Chondrocyte (in vitro differentiated cells): ENCODE data around the gene C5orf46. TPM values are rescaled to one million over a fixed set of nuclear protein-coding genes. Genes with fewer than 3 reads are reported as not detected.

Experiments
- DNase-seq: peaks from one replicate; pipeline ENCODE4 v3.0.0; 2021; ENCODE audit warnings: mixed read lengths, low spot score
- H3K27ac Mint-ChIP-seq: one replicate; pipeline ENCODE4 v1.8.0; 2021; ENCODE audit warnings: mild to moderate bottlenecking, moderate library complexity, mixed read lengths; ENCODE audit not compliant: unreplicated experiment
- H3K27me3 Mint-ChIP-seq: 2 replicates; pipeline ENCODE4 v1.8.0; 2021; ENCODE audit warnings: low read depth, mixed read lengths
- H3K36me3 Mint-ChIP-seq: 2 replicates; pipeline ENCODE4 v1.8.0; 2021; ENCODE audit warnings: low read depth, mixed read lengths
- H3K4me1 Mint-ChIP-seq: 2 replicates; pipeline ENCODE4 v1.8.0; 2021; ENCODE audit warnings: low read depth, mild to moderate bottlenecking, mixed read lengths
- H3K4me3 Mint-ChIP-seq: one replicate; pipeline ENCODE4 v1.8.0; 2021; ENCODE audit warnings: mild to moderate bottlenecking, moderate library complexity, mixed read lengths; ENCODE audit not compliant: unreplicated experiment
- H3K9me3 Mint-ChIP-seq: 2 replicates; pipeline ENCODE4 v1.8.0; 2021; ENCODE audit warnings: low read depth, mixed read lengths
- CTCF ChIP-seq: fragments of 200-600 bp; sonication (generic); IDR thresholded peaks from 2 replicates; pipeline ENCODE4 v1.5.0; 2021; ENCODE audit warnings: antibody characterized with exemption, mild to moderate bottlenecking, moderate library complexity
- total RNA-seq: library from RNA; stranded (reverse); gene quantifications from 3 replicates; pipeline ENCODE4 v1.2.1, GENCODE V29; 2021

The C5orf46 gene
- total RNA-seq, 1 donor from 2014 or later, result 7.8 TPM

- peaks cover 6% of the 10 kb centered on the region for H3K4me1 Mint-ChIP-seq
- no peak for TF ChIP-seq CTCF
- peaks cover 12% of the 10 kb centered on the region for H3K27me3 Mint-ChIP-seq
- no peak for DNase-seq
- no peaks in the 10 kb centered on the region for H3K9me3 Mint-ChIP-seq
- no peak overlapping the region for H3K27ac Mint-ChIP-seq
- no peaks in the 10 kb centered on the region for H3K36me3 Mint-ChIP-seq
- H3K4me3 Mint-ChIP-seq, result no peak overlapping the region
These were observed 5.1 kb upstream of the C5orf46 start for GRCh38 chr5:147911427-147911826.

GRCh38 chr5:147904110-147904509 is 2.2 kb downstream of the C5orf46 start:
- Mint-ChIP-seq H3K27me3 (no peaks in the 10 kb centered on the region), H3K4me3 (no peak overlapping the region), H3K27ac (no peak overlapping the region), H3K36me3 (no peaks in the 10 kb centered on the region), H3K9me3 (no peaks in the 10 kb centered on the region), H3K4me1 (peaks cover 46% of the 10 kb centered on the region)
- no peak for TF ChIP-seq CTCF
- DNase-seq, result no peak

GRCh38 chr5:147902609-147903115 is 3.7 kb downstream of the C5orf46 start:
- peaks cover 2% of the 10 kb centered on the region for H3K36me3 Mint-ChIP-seq
- peaks cover 46% of the 10 kb centered on the region for H3K4me1 Mint-ChIP-seq
- no peak for DNase-seq
- H3K27me3 Mint-ChIP-seq, result no peaks in the 10 kb centered on the region
- H3K4me3 Mint-ChIP-seq, result no peak overlapping the region
- peaks cover 3% of the 10 kb centered on the region for H3K9me3 Mint-ChIP-seq
- peak overlapping the region; percentile 42 for H3K27ac Mint-ChIP-seq
- TF ChIP-seq CTCF, result no peak

GRCh38 chr5:147901599-147902039 is 4.7 kb downstream of the C5orf46 start:
- Mint-ChIP-seq H3K4me1 (peaks cover 43% of the 10 kb centered on the region), H3K27me3 (no peaks in the 10 kb centered on the region), H3K9me3 (peaks cover 3% of the 10 kb centered on the region), H3K36me3 (peaks cover 2% of the 10 kb centered on the region), H3K4me3 (no peak overlapping the region), H3K27ac (peak overlapping the region; percentile 78)
- no peak for DNase-seq
- peak; percentile 24 for TF ChIP-seq CTCF

GRCh38 chr5:147898875-147899401 is 7.4 kb downstream of the C5orf46 start:
- peaks cover 29% of the 10 kb centered on the region for H3K4me1 Mint-ChIP-seq

More at GRCh38 chr5:147898875-147899401, 7.4 kb downstream of the C5orf46 start:
- Mint-ChIP-seq H3K27me3 (no peaks in the 10 kb centered on the region), H3K9me3 (peaks cover 3% of the 10 kb centered on the region), H3K27ac (no peak overlapping the region), H3K4me3 (no peak overlapping the region), H3K36me3 (peaks cover 2% of the 10 kb centered on the region)
- no peak for DNase-seq
- TF ChIP-seq CTCF, result no peak
